ENCODE results near the gene EPHA8. TPM values are rescaled to one million over a fixed set of nuclear protein-coding genes. Genes with fewer than 3 reads are reported as not detected.

Gene EPHA8
- total RNA-seq, 1 experiment from 2014 or later = 0.07 TPM

GRCh38 chr1:22535399-22535798 lies 27.9 kb upstream of the EPHA8 start:
- H3K9ac ChIP-seq (ENCODE audit: low read length) = no peak overlapping the region
- CTCF ChIA-PET = no interaction called here
- no peak for TF ChIP-seq EZH2 (IDR thresholded peaks at IDR 0.05; ENCODE audit: low read length, unreplicated experiment)
- TF ChIP-seq EZH2phosphoT487 (IDR thresholded peaks at IDR 0.05; ENCODE audit: borderline replicate concordance, low read length) = no peak
- TF ChIP-seq, protein P1, sequence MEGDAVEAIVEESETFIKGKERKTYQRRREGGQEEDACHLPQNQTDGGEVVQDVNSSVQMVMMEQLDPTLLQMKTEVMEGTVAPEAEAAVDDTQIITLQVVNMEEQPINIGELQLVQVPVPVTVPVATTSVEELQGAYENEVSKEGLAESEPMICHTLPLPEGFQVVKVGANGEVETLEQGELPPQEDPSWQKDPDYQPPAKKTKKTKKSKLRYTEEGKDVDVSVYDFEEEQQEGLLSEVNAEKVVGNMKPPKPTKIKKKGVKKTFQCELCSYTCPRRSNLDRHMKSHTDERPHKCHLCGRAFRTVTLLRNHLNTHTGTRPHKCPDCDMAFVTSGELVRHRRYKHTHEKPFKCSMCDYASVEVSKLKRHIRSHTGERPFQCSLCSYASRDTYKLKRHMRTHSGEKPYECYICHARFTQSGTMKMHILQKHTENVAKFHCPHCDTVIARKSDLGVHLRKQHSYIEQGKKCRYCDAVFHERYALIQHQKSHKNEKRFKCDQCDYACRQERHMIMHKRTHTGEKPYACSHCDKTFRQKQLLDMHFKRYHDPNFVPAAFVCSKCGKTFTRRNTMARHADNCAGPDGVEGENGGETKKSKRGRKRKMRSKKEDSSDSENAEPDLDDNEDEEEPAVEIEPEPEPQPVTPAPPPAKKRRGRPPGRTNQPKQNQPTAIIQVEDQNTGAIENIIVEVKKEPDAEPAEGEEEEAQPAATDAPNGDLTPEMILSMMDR (conservative IDR thresholded peaks at IDR 0.05; ENCODE audit: low read depth, low read length) = no peak
- BruUV-seq (replicated peaks) = no TSS peak
- H3K27me3 ChIP-seq (ENCODE audit: low read length) = no peaks in the 10 kb centered on the region
- no peaks in the 10 kb centered on the region for H3F3A ChIP-seq (ENCODE audit: low read length, unreplicated experiment)
- ATAC-seq (no peak), DNase-seq (no peak)
- POLR2A ChIA-PET (ENCODE audit: unreplicated experiment) = no interaction called here
- no peak overlapping the region for H3K4me2 ChIP-seq (ENCODE audit: low read length)
- no peaks in the 10 kb centered on the region for H3K4me1 ChIP-seq (ENCODE audit: insufficient read depth, low read length)
- no peak overlapping the region for H2AFZ ChIP-seq (ENCODE audit: low read length)
- H4K20me1 ChIP-seq (ENCODE audit: low read length) = no peaks in the 10 kb centered on the region
- no peaks in the 10 kb centered on the region for H3K36me3 ChIP-seq (ENCODE audit: low read depth, low read length)
- intact Hi-C loops (cut with micrococcal nuclease) = no loop called here
- no peak overlapping the region for H3K4me3 ChIP-seq (ENCODE audit: low read length)
- no peaks in the 10 kb centered on the region for H3K9me3 ChIP-seq (ENCODE audit: low read length)
- H3K79me2 ChIP-seq (ENCODE audit: low read length) = no peaks in the 10 kb centered on the region
- no peak overlapping the region for H3K27ac ChIP-seq (ENCODE audit: low read length)
- H3K9me2 ChIP-seq (replicated peaks; ENCODE audit: low read length) = no peaks in the 10 kb centered on the region

GRCh38 chr1:22536506-22536905 lies 26.8 kb upstream of the EPHA8 start:
- no peaks in the 10 kb centered on the region for H3K9me3 ChIP-seq (ENCODE audit: low read length)
- ATAC-seq (no peak), DNase-seq (no peak)
- ChIA-PET POLR2A (ENCODE audit: unreplicated experiment) (no interaction called here), CTCF (no interaction called here)
- H3K9ac ChIP-seq (ENCODE audit: low read length) = no peak overlapping the region
- H3K4me3 ChIP-seq (ENCODE audit: low read length) = no peak overlapping the region
- TF ChIP-seq EZH2phosphoT487 (IDR thresholded peaks at IDR 0.05; ENCODE audit: borderline replicate concordance, low read length) = no peak
- TF ChIP-seq EZH2 (IDR thresholded peaks at IDR 0.05; ENCODE audit: low read length, unreplicated experiment) = no peak
- TF ChIP-seq, protein P1 (conservative IDR thresholded peaks at IDR 0.05; ENCODE audit: low read depth, low read length) = no peak
- H4K20me1 ChIP-seq (ENCODE audit: low read length) = no peaks in the 10 kb centered on the region
- H3F3A ChIP-seq (ENCODE audit: low read length, unreplicated experiment) = no peaks in the 10 kb centered on the region
- H3K4me1 ChIP-seq (ENCODE audit: insufficient read depth, low read length) = no peaks in the 10 kb centered on the region
- no TSS peak for BruUV-seq (replicated peaks)
- no peak overlapping the region for H3K4me2 ChIP-seq (ENCODE audit: low read length)
- intact Hi-C loops (cut with micrococcal nuclease) = no loop called here
- H3K79me2 ChIP-seq (ENCODE audit: low read length) = no peaks in the 10 kb centered on the region
- no peaks in the 10 kb centered on the region for H3K36me3 ChIP-seq (ENCODE audit: low read depth, low read length)
- no peak overlapping the region for H3K27ac ChIP-seq (ENCODE audit: low read length)
- no peaks in the 10 kb centered on the region for H3K27me3 ChIP-seq (ENCODE audit: low read length)
- no peaks in the 10 kb centered on the region for H3K9me2 ChIP-seq (replicated peaks; ENCODE audit: low read length)
- no peak overlapping the region for H2AFZ ChIP-seq (ENCODE audit: low read length)

- no TSS peak for BruUV-seq (replicated peaks)
- ChIA-PET CTCF (no interaction called here), POLR2A (ENCODE audit: unreplicated experiment) (no interaction called here)
- Histone ChIP-seq H3K79me2 (ENCODE audit: low read length) (no peaks in the 10 kb centered on the region), H3K9me2 (replicated peaks; ENCODE audit: low read length) (no peaks in the 10 kb centered on the region), H3K27me3 (ENCODE audit: low read length) (no peaks in the 10 kb centered on the region), H3K27ac (ENCODE audit: low read length) (no peak overlapping the region), H4K20me1 (ENCODE audit: low read length) (no peaks in the 10 kb centered on the region), H3K9ac (ENCODE audit: low read length) (no peak overlapping the region), H3K4me1 (ENCODE audit: insufficient read depth, low read length) (no peaks in the 10 kb centered on the region), H3K4me3 (ENCODE audit: low read length) (no peak overlapping the region), H3F3A (ENCODE audit: low read length, unreplicated experiment) (no peaks in the 10 kb centered on the region), H3K9me3 (ENCODE audit: low read length) (no peaks in the 10 kb centered on the region), H3K4me2 (ENCODE audit: low read length) (no peak overlapping the region), H2AFZ (ENCODE audit: low read length) (no peak overlapping the region), H3K36me3 (ENCODE audit: low read depth, low read length) (no peaks in the 10 kb centered on the region)
- DNase-seq = no peak
- ATAC-seq = no peak
- TF ChIP-seq, protein P1 (conservative IDR thresholded peaks at IDR 0.05; ENCODE audit: low read depth, low read length) = no peak
- TF ChIP-seq EZH2 (IDR thresholded peaks at IDR 0.05; ENCODE audit: low read length, unreplicated experiment) = no peak
- intact Hi-C loops (cut with micrococcal nuclease) = no loop called here
These were observed 25.7 kb upstream of the EPHA8 start for GRCh38 chr1:22537441-22538139.

Measured in PC-3 (cell line).